HuH-7 (cell line): ENCODE results near the gene CYP11A1.
A peak's percentile ranks its signal among the peaks of the same experiment; 100 is the strongest.

Experiments
- DNase-seq: peaks from one replicate; pipeline ENCODE4 v3.0.0; 2011; ENCODE audit warnings: low spot score

CYP11A1 gene

DNA sequence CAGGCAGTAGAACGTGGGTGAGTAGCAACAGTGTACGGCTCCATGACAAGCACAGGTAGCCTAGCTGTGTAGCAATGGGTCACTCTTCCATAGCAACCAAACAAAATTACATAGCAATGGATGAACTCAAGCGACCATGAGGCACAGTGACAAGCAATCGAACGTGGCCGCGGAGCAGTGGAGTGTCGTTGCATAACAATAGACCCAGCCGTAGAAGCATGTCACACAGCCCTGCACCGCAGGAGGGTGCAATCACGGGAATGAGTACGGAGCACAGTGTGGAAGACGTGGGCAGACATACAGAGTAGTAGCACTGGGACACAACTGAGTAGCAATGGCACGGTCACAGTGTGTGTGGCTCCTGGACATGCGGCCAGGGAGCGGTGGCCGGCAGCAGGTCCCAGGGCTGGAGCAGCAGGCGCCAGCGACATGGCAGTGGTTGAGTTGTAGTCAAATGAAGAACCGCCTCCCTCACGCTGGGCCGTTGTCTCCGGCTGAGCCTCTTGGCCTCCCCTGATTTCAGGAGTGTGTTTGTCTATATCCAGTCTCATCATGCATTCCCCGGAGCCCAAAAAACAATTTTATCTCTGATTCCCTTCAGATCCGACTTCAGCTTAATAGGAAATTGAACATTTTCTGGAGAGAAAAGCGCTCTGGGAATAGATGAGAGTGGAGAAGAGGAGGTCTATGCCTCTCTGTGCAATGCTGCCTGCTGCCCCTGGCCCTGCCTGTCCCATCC lies 67.2 kb downstream of the CYP11A1 start:
- no peak for DNase-seq

DNA sequence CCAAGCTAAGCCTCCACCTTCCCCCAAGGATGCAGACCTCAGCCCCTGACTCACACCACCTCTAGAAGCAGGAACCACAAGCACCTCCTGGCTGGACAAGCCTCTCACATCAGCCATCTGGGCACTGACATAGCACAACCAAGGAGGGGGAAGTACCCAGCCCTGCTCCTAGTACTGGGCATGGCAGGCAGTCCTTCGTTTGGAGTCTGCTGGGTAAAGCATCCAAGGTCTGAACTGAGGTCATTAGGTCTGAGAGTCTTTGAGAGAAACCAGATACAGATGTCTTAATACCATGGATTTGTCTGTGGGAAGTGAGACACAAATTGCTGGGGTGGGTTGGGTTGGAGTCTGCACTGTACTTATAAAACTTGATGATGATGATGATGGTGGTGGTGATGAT lies 69.6 kb downstream of the CYP11A1 start:
- no peak for DNase-seq

DNA sequence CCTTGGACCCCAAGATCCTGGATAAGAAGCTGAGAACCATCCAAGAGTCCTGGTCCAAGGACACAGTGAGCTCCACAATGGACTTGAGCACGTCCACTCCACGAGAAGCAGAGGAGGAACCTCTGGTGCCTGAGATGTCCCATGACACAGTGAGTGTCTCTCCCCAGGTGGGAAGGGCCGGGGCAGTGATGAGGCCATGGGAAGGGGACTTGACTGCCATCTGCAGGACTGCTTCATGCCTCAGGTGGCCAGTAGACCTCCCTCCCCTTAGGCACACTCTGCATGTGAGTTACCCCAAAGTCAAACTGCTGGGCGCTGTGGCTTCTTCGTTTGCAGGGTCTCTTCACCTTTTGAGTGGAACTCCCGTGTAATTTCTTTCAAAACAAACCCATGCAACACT lies 71.6 kb downstream of the CYP11A1 start:
- no peak for DNase-seq

DNA sequence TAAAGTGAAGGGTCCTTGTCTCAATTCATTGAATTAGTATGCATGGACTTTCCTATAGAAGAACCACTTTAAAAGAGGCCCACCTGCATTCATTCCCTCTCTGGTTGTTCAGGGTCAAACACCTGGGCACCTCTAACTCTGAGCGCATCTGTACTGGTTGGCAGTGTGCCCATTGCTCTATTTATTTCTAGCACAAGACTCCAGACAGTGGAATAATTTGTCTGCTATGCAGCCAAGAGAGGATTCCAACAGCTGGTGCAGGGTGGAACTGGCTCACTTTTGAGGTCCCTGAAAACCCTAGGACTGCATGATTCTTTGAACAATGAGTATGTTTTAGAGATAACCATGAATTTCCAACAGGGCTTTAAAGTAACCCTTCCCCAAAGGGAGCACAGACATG lies 73.4 kb downstream of the CYP11A1 start:
- DNase-seq, result no peak

DNA sequence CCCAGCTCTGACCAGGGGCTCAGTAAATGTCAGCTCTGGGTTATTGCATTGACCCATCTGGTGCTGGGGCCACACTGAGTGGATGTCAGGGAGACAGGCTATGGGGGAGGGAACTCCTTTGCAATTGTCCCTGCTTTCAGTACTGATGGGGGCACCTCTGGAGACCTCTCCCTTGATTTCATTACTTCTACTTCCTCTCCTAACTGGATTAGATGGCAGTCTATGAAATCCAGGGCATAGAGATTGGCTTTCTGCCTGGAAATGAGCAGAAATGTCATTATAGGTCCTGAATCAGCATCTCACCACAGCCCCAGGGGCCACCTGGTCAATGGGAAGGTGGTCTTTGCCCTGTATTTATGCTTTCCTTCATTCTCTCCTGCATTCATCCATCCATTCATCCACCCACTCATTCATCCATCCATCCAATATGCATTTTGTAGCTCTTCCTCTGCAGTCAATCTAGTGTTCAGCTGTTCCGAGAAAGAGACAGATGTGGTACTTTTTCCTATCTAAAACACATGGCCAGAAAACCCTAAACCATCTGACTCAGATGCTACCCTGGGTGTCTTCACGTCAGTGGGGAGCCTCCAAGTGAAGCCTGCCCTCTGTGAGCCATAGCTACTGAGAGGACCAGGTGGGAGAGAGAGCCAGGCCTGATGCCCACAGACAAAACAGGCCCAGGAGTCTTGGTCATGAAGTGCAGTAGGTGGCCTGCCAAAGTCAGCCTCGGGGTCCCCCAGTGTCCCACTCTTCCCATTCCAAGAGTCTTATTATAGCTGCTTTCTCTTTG lies 74.2 kb downstream of the CYP11A1 start:
- no peak for DNase-seq

DNA sequence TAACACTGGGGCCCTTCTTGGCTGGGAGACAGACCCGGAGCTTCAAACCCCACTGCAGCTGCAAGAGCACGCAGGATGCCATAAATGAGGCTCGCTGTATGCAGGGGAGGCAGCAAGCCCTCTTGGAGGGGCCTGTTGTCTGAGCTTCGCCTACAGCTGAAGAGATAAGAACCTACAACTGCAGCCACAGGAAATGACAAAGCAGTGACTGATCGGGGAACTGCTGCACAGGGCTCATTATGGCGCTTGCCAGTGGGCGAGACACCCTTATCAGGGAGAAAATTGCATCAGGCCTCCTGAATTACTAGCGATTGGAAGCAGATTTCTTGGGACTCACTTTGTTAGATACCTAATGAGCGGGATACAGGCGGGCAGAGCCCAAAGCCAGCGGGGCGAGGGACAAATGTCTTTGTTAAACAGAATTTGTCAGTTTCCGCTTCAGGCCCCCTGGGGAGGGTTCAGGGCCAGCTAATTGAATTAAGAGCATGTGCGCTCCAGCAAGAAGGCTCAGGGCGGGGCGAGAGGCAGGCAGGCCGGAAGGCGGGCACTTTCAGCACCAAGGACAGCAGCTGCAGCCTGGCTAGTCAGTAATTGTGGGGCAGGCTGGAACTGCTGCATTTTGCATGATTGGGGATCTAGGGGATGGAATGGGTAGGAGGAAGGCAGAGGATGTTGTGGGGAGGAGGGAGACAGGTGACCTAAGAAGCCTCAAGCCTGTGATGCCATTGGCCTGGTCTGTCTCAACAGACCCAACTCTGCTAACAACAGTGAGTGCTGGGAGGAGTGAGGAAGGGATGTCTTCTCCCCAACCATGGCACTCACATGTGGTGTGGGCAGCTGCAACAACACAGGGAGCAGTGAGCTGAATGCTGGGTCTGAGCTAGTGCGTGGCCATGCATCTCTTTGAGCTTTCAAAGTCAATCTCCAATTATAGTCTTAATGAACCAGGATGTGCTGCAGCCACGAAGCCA lies 76.1 kb downstream of the CYP11A1 start:
- DNase-seq, result peak; percentile 88

DNA sequence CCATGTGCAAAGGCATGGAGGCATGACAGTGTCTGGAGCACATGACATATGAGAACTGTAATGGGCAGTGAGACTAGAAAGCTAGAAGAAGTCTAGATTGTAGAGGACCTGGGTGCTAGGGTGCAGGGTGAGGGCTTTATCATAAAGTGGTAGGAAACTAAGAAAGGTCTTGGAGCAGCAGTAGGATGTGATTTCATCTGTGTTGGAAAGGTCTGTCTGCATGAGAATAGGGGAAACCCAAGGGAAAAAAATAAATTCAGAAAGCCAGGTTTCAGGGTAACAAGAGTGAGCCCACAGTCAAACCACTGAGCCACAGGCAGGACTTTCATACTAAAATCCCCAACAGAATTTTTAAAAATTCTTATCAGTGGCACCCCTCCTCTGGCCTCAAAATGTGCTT lies 76.8 kb downstream of the CYP11A1 start:
- no peak for DNase-seq

DNA sequence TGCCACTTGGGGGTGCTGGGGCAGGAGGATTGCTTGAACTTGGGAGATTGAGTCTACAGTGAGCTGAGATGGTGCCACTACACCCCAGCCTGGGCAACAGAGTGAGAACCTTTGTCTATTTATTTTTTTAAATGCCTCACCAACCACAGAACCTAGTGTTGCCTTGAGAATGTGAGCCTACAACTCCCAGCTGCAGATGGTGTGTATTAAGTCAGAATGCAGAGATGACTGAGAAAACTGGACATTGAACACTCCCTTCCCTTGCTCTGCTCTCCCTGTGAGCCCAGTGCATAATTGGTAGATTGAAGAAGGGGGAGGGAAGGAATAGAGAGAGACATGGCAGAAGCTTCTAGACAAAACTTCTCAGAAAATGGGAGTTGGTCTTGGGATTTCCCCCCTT lies 77.8 kb downstream of the CYP11A1 start:
- DNase-seq, result no peak
